Middle frontal gyrus (tissue), 1 donor: ENCODE data around the gene RNU11.
"Not testable (repeated sequence)": the region's sequence is repeated elsewhere in the genome, so short reads cannot be mapped to it uniquely, and the experiment has no call there.

Source experiments
- DNase-seq: peaks from one replicate; pipeline ENCODE4 v3.0.0-alpha.2; 2015; ENCODE audit warnings: low spot score; ENCODE audit errors: extremely low spot score

RNU11 gene

GRCh38 chr1:28648474-28649198 is at the start of gene RNU11:
Gene RNU11 (plus strand): TSS chr1:28648600.
- DNase-seq = peak; percentile 93

- DNase-seq = no peak
Measured at GRCh38 chr1:28601696-28602095, 46.7 kb upstream of the RNU11 start.

- DNase-seq = peak; percentile 65
Measured at GRCh38 chr1:28602536-28603439, 45.6 kb upstream of the RNU11 start.

GRCh38 chr1:28604411-28604810 is 44.0 kb upstream of the RNU11 start:
- no peak for DNase-seq

GRCh38 chr1:28604962-28605361 is 43.4 kb upstream of the RNU11 start:
- no peak for DNase-seq

- no peak for DNase-seq
Measured at GRCh38 chr1:28606771-28607170, 41.6 kb upstream of the RNU11 start.

GRCh38 chr1:28613175-28613574 is 35.2 kb upstream of the RNU11 start:
- DNase-seq = no peak

GRCh38 chr1:28631713-28632112 is 16.7 kb upstream of the RNU11 start:
- no peak for DNase-seq

- DNase-seq = no peak
Measured at GRCh38 chr1:28632560-28632959, 15.8 kb upstream of the RNU11 start.

GRCh38 chr1:28640766-28641165 is 7.6 kb upstream of the RNU11 start:
- no peak for DNase-seq

GRCh38 chr1:28642056-28642846 is 6.1 kb upstream of the RNU11 start:
- no peak for DNase-seq

GRCh38 chr1:28642847-28643635 is 5.4 kb upstream of the RNU11 start, which contains the start of gene TAF12:
Gene TAF12 (minus strand): TSS chr1:28643067. CDS start chr1:28622081, 20,986 bp downstream.
- peak; percentile 87 for DNase-seq

- no peak for DNase-seq
Measured at GRCh38 chr1:28644494-28644893, 3.9 kb upstream of the RNU11 start.

- not testable (repeated sequence) for DNase-seq
Measured at GRCh38 chr1:28645406-28645805, 3.0 kb upstream of the RNU11 start.

GRCh38 chr1:28646040-28646439 is 2.4 kb upstream of the RNU11 start:
- no peak for DNase-seq

GRCh38 chr1:28648008-28648473 is 359 bp upstream of the RNU11 start:
- peak; percentile 75 for DNase-seq

- not testable (repeated sequence) for DNase-seq
Measured at GRCh38 chr1:28653063-28653462, 4.7 kb downstream of the RNU11 start.

GRCh38 chr1:28653870-28654269 is 5.5 kb downstream of the RNU11 start:
- DNase-seq = not testable (repeated sequence)

- not testable (repeated sequence) for DNase-seq
Measured at GRCh38 chr1:28655448-28656311, 7.3 kb downstream of the RNU11 start.

GRCh38 chr1:28656335-28656734 is 7.9 kb downstream of the RNU11 start:
- DNase-seq = no peak
